ENCODE results near the gene MYO19.
"Not testable (repeated sequence)": the region's sequence is repeated elsewhere in the genome, so short reads cannot be mapped to it uniquely, and the experiment has no call there.

DNA sequence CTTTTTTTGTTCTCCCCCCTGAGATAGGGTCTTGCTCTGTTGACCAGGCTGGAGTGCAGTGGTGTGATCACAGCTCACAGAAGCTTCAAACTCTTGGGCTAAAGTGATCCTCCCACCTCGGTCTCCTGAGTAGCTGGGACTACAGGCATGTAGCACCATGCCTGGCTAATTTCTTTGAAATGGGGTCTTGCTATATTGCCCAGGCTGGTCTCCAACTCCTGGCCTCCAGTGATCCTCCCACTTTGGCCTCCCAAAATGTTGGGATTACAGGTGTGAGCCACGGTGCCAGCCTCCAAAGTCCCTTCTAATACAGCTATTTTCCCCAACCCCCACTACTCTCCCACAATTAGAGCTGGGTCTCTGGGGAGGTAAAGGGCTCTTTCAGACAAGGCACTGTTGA lies 26.2 kb downstream of the MYO19 start:
- TF ChIP-seq, protein P1, sequence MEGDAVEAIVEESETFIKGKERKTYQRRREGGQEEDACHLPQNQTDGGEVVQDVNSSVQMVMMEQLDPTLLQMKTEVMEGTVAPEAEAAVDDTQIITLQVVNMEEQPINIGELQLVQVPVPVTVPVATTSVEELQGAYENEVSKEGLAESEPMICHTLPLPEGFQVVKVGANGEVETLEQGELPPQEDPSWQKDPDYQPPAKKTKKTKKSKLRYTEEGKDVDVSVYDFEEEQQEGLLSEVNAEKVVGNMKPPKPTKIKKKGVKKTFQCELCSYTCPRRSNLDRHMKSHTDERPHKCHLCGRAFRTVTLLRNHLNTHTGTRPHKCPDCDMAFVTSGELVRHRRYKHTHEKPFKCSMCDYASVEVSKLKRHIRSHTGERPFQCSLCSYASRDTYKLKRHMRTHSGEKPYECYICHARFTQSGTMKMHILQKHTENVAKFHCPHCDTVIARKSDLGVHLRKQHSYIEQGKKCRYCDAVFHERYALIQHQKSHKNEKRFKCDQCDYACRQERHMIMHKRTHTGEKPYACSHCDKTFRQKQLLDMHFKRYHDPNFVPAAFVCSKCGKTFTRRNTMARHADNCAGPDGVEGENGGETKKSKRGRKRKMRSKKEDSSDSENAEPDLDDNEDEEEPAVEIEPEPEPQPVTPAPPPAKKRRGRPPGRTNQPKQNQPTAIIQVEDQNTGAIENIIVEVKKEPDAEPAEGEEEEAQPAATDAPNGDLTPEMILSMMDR (IDR thresholded peaks at IDR 0.05), result not testable (repeated sequence)
- not testable (repeated sequence) for TF ChIP-seq POLR2A (IDR thresholded peaks at IDR 0.05)

Data from adrenal gland (tissue), 5 donors.